Ascending aorta (tissue), 2 donors: ENCODE data around the gene INTS6. TPM values are rescaled to one million over a fixed set of nuclear protein-coding genes. Genes with fewer than 3 reads are reported as not detected.

Source experiments
- DNase-seq, 2 donors: peaks; one replicate each; pipeline ENCODE4 v3.0.0-alpha.2; 2019; ENCODE audit warnings: low spot score in 2 of 2
- H3K27ac ChIP-seq, 2 donors: fragments of 200-600 bp; sonication (generic); one replicate each; pipeline ENCODE4 v1.5.1; 2016 to 2017; ENCODE audit warnings: mild to moderate bottlenecking in 1 of 2
- H3K27me3 ChIP-seq: fragments of 200-600 bp; sonication (generic); one replicate; pipeline ENCODE4 v1.5.1; 2017
- H3K36me3 ChIP-seq, 2 donors: fragments of 200-600 bp; sonication (generic); one replicate each; pipeline ENCODE4 v1.5.1; 2016
- H3K4me1 ChIP-seq, 2 donors: fragments of 200-600 bp; sonication (generic); one replicate each; pipeline ENCODE4 v1.5.1; 2016 to 2017; ENCODE audit warnings: mild to moderate bottlenecking in 1 of 2
- H3K4me3 ChIP-seq, 2 donors: fragments of 200-600 bp; sonication (generic); one replicate each; pipeline ENCODE4 v1.5.1; 2016 to 2017; ENCODE audit warnings: mild to moderate bottlenecking in 1 of 2
- H3K9me3 ChIP-seq, 2 donors: fragments of 200-600 bp; sonication (generic); one replicate each; pipeline ENCODE4 v1.5.1; 2016
- intact Hi-C: fragments of 100-400 bp; cut with DNase I; formaldehyde crosslinking; loops from one replicate; pipeline ENCODE4 v1.15.1; 2023
- total RNA-seq: library from RNA; depleted of rRNA; stranded (reverse); fragments of >200 nt; gene quantifications from one replicate; pipeline ENCODE4 v1.1.0, GENCODE V29; 2016
- TF ChIP-seq, protein P1 (sequence below), 3 experiments: fragments of 200-600 bp in 2 of 3; fragments of 450-650 bp in 1 of 3; sonication (generic) in 2 of 3; IDR thresholded peaks; one replicate each; pipeline ENCODE4 v1.5.1; 2016 to 2019; ENCODE audit warnings: antibody characterized with exemption in 3 of 3, mild to moderate bottlenecking in 1 of 3, moderate library complexity in 1 of 3

The INTS6 gene
- total RNA-seq, 1 donor from 2014 or later, result 43.5 TPM

DNA sequence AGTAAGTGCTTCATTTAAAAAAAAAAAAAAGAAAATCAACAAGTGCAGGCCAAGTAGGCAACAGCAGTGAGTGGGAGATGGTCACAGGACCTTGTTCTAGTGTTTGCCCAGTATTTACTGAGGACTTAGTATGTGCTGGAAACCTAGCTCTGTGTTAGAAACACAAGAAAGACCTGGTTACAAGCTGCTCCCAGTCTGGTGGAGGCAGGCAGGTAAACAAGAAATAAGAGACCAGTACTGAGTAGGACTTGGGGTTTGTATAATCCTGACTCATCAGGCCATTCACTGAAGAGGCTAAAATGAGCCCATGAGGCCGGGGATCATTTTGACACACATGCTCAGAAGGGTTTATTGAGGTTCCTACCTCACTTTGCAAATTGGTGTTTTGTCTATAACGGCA lies 134.8 kb downstream of the INTS6 start:
- Histone ChIP-seq H3K9me3 (no peaks in the 10 kb centered on the region), H3K36me3 (no peaks in the 10 kb centered on the region), H3K27ac (no peak overlapping the region), H3K27me3 (no peaks in the 10 kb centered on the region), H3K4me3 (no peak overlapping the region), H3K4me1 (peaks cover 0 to 8% of the 10 kb centered on the region in 2 donors)
- TF ChIP-seq, protein P1, sequence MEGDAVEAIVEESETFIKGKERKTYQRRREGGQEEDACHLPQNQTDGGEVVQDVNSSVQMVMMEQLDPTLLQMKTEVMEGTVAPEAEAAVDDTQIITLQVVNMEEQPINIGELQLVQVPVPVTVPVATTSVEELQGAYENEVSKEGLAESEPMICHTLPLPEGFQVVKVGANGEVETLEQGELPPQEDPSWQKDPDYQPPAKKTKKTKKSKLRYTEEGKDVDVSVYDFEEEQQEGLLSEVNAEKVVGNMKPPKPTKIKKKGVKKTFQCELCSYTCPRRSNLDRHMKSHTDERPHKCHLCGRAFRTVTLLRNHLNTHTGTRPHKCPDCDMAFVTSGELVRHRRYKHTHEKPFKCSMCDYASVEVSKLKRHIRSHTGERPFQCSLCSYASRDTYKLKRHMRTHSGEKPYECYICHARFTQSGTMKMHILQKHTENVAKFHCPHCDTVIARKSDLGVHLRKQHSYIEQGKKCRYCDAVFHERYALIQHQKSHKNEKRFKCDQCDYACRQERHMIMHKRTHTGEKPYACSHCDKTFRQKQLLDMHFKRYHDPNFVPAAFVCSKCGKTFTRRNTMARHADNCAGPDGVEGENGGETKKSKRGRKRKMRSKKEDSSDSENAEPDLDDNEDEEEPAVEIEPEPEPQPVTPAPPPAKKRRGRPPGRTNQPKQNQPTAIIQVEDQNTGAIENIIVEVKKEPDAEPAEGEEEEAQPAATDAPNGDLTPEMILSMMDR (IDR thresholded peaks at IDR 0.05), result no peak
- no peak for DNase-seq
- intact Hi-C loops, result no loop called here

DNA sequence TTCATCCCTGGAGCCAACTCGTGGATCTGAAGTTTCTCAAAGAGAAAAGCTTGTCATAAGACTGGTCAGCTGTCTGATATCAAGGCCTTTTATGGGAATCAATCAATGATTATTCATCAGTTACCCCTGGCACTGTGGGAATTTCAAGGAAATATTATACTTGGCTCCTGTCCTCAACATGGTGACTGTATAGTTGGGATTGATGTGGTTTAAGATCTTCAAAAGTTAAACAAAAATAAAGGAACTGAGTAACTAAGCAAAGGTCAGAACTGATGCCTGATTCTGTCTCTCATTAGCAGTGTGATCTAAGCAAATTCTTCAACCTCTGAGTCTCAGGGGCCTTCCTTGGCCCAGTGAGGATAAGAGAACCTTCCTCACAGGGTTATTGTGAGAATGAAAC lies 135.6 kb downstream of the INTS6 start:
- Histone ChIP-seq H3K36me3 (no peaks in the 10 kb centered on the region), H3K9me3 (no peaks in the 10 kb centered on the region), H3K27ac (no peak overlapping the region), H3K4me1 (peaks cover 0 to 8% of the 10 kb centered on the region in 2 donors), H3K4me3 (no peak overlapping the region), H3K27me3 (no peaks in the 10 kb centered on the region)
- TF ChIP-seq, protein P1 (IDR thresholded peaks at IDR 0.05), result no peak
- no peak for DNase-seq
- intact Hi-C loops, result no loop called here

DNA sequence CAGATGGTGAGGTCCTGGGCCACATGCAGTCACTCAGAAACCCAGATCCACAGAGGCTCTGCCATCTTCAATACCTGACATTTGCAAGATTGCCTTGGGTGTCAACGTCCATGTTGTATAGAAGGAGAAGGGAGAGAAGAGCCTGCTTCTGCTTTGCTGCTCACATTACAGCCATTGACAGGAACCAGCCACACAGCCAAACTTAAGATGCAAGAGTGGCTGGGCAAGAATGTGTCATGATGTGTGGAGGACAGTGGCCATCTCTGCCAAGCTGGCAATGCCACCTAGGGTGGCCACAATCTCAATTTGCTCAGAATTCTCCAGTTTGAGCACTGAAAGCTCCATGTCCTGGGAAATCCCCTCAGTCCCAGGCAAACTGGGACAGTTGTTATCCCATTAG lies 139.2 kb downstream of the INTS6 start:
- H3K36me3 ChIP-seq, result no peaks in the 10 kb centered on the region
- peaks cover 0 to 2% of the 10 kb centered on the region in 2 donors for H3K4me1 ChIP-seq
- no peak overlapping the region for H3K4me3 ChIP-seq
- no peak for DNase-seq
- TF ChIP-seq, protein P1 (IDR thresholded peaks at IDR 0.05), result no peak
- no peak overlapping the region for H3K27ac ChIP-seq
- no peaks in the 10 kb centered on the region for H3K9me3 ChIP-seq
- no peaks in the 10 kb centered on the region for H3K27me3 ChIP-seq
- intact Hi-C loops, result no loop called here

DNA sequence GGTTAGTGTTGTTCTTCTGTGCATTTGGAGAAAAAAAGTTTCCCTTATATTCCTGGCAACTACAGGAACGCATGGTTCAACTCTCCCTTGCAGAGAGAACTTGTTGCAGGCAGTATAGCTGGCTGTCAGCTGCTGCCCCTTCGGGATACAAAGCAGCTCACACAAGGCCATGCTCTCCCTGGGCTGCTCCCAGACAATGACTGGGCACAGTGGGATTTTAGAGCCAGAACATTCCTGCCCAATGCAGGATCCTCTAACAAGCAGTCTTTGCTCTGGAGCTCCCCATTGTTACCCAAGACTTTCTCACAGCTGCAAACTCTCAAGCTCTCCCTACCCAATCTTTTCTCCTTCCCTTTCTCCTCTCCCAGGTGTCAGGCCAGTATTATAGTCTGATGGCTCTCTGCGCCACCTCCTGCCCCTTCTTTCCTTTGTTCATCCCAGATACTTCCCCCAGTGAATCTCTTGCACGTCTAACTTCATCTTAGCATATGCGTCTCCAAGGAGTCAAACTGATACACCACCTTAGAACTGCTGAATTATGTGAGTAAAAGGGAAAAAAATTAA lies 140.8 kb downstream of the INTS6 start:
- DNase-seq, result no peak
- Histone ChIP-seq H3K36me3 (no peaks in the 10 kb centered on the region), H3K4me3 (no peak overlapping the region), H3K27me3 (no peaks in the 10 kb centered on the region), H3K9me3 (no peaks in the 10 kb centered on the region), H3K27ac (no peak overlapping the region), H3K4me1 (peaks cover 0 to 2% of the 10 kb centered on the region in 2 donors)
- TF ChIP-seq, protein P1 (IDR thresholded peaks at IDR 0.05), result no peak
- intact Hi-C loops, result no loop called here

Other genes with a start within 250 kb of the INTS6 start
- gene FAM124A, start 230.6 kb downstream of the INTS6 start, total RNA-seq, result 22.4 TPM
- not detected for gene SERPINE3, start 113.3 kb downstream of the INTS6 start, total RNA-seq
- 6.1 TPM for gene WDFY2, start 131.4 kb upstream of the INTS6 start, total RNA-seq